ENCODE measurements around the gene TRPM3.
"Not testable (repeated sequence)": the region's sequence is repeated elsewhere in the genome, so short reads cannot be mapped to it uniquely, and the experiment has no call there.

Gene TRPM3

DNA sequence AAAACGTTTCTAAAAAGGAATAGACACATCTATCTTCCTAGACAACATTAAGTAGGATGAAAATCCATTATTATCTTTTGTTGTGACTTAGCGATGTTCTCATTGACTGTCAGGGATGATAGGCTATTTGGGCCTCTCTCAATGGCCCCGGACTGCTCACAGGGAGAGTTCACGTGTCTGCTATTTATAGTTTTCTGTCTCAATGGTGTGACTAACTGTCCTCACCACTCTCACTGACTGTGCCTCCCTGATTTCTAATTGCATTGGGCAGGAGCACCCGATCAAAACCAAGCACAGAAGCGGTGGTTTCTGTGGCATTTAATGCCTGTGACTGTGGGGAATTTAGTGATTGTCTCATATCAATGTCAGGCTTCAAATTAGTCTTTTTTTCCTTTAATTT lies 420.3 kb downstream of the TRPM3 start:
- no peak for DNase-seq

- DNase-seq: no peak
Measured at GRCh38 chr9:70696694-70697335, 424.6 kb downstream of the TRPM3 start.

DNA sequence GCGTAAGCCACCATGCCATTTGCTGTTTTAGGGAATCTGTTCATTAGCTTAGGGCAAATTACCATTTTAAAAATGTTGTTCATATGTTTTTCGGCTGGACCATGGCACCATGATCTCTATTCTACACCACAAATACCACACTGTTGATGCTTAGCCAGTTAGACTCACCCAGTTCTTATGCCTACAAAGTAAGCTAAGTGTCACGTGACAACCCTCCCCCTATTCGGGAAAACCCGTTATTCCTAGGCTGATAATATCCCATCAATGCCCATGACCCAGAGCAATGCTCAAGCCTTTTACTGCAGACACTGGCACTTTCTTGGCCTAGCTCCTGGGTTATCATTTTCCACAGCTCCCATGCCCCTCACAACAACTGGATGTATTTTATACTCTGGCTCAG lies 426.7 kb downstream of the TRPM3 start:
- DNase-seq: no peak

DNA sequence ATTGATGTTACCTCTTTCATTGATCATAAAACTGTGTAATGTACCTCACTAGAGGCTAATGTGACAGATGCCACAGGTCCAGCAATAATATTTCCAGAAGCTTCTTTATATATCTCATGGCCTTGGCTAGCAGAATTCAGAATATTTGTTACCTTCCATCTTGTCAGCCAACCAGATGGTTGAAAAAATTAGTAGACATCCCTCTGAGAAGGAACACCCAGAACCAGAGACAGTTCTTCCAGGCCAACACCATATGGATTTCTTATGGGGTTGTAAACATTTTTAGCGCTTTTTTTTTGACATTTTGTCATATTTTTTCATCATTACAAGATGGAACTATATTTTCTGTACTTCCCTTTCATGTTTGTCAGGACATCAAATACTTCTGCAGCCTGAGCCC lies 428.2 kb downstream of the TRPM3 start:
- no peak for DNase-seq

DNA sequence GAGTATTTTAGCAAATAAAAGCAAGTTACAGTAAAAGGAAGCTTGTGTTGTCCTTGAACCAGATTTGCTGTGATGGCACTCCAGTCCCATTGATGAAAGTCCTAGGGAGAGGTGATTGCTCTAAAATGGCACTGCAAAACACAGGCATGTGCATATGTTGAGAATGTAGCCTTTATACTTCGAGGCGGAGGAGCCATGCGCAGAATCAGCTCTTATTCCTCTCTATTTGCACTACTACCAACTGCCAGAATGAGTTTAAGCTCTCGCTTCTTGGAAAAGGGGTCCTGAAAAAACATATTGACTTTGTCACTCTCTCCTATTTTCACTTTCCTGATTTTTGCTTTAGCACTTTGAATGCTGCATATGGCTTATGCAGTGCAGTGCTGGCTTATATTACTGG lies 429.0 kb downstream of the TRPM3 start:
- DNase-seq: no peak

DNA sequence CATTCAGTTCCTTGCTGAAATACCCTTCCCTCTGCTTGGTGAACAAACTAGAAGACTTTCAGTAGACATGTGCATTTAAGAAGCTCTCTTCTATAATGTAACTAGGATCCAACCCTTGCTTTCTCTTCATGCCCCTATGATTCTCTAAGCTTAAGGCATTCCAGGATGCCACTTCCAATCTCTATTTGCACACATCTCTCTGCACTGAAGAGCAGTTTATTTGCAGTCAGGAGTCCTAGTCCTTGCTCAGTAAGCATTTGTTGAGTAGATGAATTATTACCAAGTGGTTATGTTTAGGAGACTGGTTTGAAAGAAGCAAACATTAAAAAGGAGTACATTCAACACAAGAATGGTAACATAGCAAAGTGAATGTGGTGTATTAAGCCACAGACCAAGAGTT lies 432.7 kb downstream of the TRPM3 start:
- DNase-seq: no peak

DNA sequence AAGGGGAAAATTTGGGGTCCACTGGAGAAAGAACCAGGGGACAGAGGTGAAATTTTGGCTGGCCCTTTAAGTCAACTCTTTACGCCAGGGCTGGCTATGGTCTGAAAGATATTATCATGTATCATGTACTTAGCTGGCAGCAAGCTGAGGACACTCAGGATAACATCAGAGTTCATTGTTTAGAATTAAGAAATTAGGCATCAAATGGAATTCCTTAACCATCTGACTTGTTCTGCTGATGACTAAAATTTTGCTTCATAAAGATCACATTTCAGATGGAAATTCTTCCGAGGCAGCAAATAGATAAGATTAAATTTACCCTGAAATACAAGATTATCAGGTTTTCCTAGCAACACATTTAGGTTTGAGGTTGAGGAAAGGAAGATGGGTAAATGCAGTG lies 437.6 kb downstream of the TRPM3 start:
- no peak for DNase-seq

- DNase-seq: no peak
Measured at GRCh38 chr9:70682298-70682697, 439.1 kb downstream of the TRPM3 start.

- DNase-seq: no peak
Measured at GRCh38 chr9:70679845-70680244, 441.6 kb downstream of the TRPM3 start.

DNA sequence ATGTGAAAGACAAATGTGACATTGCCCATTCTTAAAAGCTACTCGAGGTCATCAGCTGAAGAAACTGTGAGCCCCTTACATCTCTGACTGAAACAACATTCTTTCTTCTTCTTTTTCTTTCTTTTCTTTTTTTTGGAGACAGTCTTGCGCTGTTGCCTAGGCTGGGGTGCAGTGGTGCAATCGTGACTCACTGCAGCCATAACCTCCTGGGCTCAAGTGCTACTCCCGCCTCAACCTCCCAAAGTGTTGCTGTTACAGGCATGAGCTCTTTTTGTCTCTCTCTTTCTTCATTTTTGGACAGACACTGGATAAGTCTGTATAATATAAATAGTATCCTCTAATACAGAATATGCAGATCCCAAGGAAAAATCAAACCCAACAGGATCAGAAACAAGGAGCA lies 443.3 kb downstream of the TRPM3 start:
- no peak for DNase-seq

DNA sequence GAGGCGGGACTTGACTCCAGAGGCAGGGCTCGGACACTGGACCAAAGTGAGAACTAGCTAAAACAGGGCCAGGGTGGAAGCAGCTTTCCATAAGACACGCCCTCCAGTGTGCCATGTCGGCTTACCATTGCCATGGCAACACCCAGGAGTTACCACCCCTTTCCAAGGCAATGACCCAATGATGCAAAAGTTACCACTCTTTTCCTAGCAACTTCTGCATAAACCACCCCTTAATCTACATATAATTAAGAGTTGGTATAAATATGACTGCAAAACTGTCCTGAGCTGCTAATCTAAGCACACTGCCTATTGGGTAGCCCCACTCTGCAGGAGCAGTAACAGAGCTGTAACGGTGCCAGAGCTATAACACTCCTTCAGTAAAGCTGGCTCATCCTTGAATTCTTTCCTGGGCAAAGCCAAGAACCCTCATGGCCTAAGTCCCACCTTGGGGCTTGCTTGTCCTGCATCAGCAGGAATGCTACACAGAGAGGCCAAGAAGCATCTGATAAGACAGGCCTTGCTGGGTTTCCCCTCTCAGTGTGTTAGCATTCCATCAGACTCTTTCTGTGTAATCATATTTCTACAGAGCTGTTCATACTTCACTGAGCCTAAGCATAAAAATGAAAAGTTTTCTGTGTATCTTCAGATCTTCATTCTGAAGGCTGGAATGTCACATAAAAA lies 444.2 kb downstream of the TRPM3 start:
- DNase-seq: no peak

DNA sequence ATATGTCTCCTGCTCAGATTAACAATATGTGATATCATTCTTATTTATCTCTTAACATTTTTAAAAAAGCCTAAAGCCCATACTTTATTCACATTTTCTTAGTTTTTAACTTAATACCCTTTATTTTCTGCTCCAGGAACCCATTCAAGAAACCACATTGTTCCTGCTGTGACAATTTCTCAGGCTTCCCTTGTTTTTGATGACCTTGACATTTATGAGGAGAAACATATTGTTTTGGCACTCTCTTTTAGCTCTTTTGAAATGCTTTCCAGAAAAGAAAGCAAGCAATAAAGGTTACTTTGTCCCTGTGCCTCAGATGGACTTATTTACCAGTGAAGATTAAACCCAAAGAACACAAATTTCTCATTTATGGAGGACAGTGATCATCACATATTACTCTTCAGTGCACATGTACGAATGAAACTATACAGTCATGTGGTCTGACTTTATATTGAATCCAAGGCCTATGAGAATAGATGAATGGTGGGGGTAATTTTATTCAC lies 445.5 kb downstream of the TRPM3 start:
- no peak for DNase-seq

GRCh38 chr9:70673844-70674243 lies 447.6 kb downstream of the TRPM3 start:
- no peak for DNase-seq

DNA sequence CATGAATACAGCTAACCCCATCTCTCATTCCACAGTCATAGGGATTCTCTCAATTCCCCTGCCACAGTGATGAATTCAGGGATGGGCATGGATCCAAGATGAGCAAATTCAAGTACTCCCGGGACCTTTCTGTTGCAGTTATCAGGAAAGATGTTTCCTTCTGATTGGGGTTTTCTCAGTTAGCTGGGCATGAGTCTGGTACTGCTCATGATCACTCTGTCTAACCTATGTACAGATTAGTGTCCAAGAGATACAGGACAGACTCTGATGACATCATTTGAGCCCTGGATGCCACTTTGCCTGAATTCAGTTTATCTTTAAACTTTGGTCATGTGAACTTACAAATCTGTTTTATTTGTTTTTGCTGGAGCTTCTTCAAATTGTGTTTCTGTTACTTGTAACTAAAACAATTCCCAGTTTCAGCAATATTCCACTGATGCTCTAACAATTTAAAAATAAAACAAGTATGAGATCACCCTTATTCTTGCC lies 449.2 kb downstream of the TRPM3 start:
- no peak for DNase-seq

DNA sequence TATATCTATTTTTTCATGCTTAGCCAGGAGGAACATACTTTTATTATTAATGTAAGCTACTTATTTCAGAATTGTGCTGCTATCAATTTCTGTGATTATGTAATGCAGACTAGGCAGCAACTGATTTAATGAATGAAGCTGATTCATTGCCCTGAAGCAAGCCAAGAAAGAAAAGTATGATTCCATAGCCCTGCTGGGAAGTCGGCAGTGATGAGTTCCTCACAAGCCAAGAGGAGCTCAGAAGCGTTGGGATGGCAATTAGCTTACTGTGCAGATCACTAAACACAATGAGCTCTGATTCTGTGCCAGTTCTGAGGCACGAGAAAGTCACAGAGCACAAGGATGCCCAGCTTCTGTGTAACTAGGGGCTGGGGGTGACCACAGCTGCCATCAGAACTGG lies 452.7 kb downstream of the TRPM3 start:
- DNase-seq: no peak

GRCh38 chr9:70658765-70659164 lies 462.7 kb downstream of the TRPM3 start:
- no peak for DNase-seq

DNA sequence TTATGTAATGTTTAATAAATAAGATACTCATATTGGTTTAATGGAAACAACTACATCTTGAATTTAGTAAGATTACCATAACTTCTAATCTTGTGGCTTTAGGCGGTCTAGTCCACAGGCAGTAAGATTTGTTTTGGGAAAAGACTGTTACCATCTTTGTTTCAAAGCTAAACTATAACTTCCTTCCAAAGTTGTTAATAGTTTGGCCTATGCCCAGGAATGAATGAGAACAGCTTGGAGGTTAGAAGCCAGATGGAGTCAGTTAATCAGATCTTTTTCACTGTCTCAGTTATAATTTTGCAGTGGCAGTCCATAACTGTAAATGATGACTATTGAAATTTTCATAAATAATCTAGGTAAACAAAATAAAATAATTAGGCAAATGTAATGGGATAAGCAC lies 465.1 kb downstream of the TRPM3 start:
- no peak for DNase-seq

GRCh38 chr9:70654144-70654543 lies 467.3 kb downstream of the TRPM3 start:
- DNase-seq: no peak

DNA sequence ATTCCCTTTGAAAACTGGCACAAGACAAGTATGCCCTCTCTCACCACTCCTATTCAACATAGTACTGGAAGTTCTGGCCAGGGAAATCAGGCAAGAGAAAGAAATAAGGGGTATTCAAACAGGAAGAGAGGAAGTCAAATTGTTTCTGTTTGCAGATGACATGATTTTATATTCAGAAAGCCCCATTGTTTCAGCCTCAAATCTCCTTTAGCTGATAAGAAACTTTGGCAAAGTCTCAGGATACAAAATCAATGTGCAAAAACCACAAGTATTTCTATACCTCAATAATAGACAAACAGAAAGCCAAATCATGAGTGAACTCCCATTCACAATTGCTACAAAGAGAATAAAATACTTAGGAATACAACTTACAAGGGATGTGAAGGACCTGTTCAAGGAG lies 476.8 kb downstream of the TRPM3 start:
- DNase-seq: not testable (repeated sequence)

- DNase-seq: no peak
Measured at GRCh38 chr9:70642341-70642740, 479.1 kb downstream of the TRPM3 start.

GRCh38 chr9:70641631-70642030 lies 479.8 kb downstream of the TRPM3 start:
- DNase-seq: no peak

GRCh38 chr9:70641031-70641430 lies 480.4 kb downstream of the TRPM3 start:
- DNase-seq: no peak

GRCh38 chr9:70639853-70640814 lies 481.3 kb downstream of the TRPM3 start:
- peak; percentile 34 for DNase-seq
